ENCODE measurements around the gene GPX3.

GPX3 gene

GRCh38 chr5:151022511-151023018, 2.2 kb downstream of the GPX3 start:
- POLR2A ChIA-PET = no interaction called here
- DNase-seq (ENCODE audit: extremely low spot score) = no peak
- CTCF ChIA-PET = interaction anchor here (0.6 kb wide), 1 partner anchor 206 kb away, joined by 5 read pairs; no protein-coding TSS in a partner anchor
- TF ChIP-seq FOXK2 (IDR thresholded peaks at IDR 0.05) (no peak), SP1 (IDR thresholded peaks at IDR 0.05) (no peak), L3MBTL2 (conservative IDR thresholded peaks at IDR 0.05) (no peak), NFRKB (IDR thresholded peaks at IDR 0.05) (no peak), FOXA1 (IDR thresholded peaks at IDR 0.05) (no peak), ARNT (IDR thresholded peaks at IDR 0.05) (no peak), TARDBP (IDR thresholded peaks at IDR 0.05) (no peak), PKNOX1 (IDR thresholded peaks at IDR 0.05) (no peak), BHLHE40 (IDR thresholded peaks at IDR 0.05; ENCODE audit: borderline replicate concordance) (no peak)

- CTCF ChIA-PET = no interaction called here
- TF ChIP-seq FOXK2 (IDR thresholded peaks at IDR 0.05) (no peak), SUZ12 (IDR thresholded peaks at IDR 0.05) (no peak), NFRKB (IDR thresholded peaks at IDR 0.05) (no peak), L3MBTL2 (conservative IDR thresholded peaks at IDR 0.05) (no peak), TARDBP (IDR thresholded peaks at IDR 0.05) (no peak), FOXM1 (IDR thresholded peaks at IDR 0.05; ENCODE audit: borderline replicate concordance) (no peak), PKNOX1 (IDR thresholded peaks at IDR 0.05) (no peak), SP1 (IDR thresholded peaks at IDR 0.05) (no peak), ELF4 (IDR thresholded peaks at IDR 0.05) (no peak), LEF1 (IDR thresholded peaks at IDR 0.05; ENCODE audit: borderline replicate concordance) (no peak), BHLHE40 (IDR thresholded peaks at IDR 0.05; ENCODE audit: borderline replicate concordance) (no peak), ARNT (IDR thresholded peaks at IDR 0.05) (no peak), ZNF384 (IDR thresholded peaks at IDR 0.05) (no peak), CTBP1 (IDR thresholded peaks at IDR 0.05; ENCODE audit: borderline replicate concordance) (no peak), FOXA1 (IDR thresholded peaks at IDR 0.05) (no peak), HDGF (IDR thresholded peaks at IDR 0.05; ENCODE audit: borderline replicate concordance) (no peak)
- DNase-seq (ENCODE audit: extremely low spot score) = no peak
- POLR2A ChIA-PET = no interaction called here
Measured at GRCh38 chr5:151023047-151023615, 2.7 kb downstream of the GPX3 start.

- DNase-seq (ENCODE audit: extremely low spot score) = no peak
- ChIA-PET CTCF (no interaction called here), POLR2A (no interaction called here)
- TF ChIP-seq TARDBP (IDR thresholded peaks at IDR 0.05) = no peak
- TF ChIP-seq PKNOX1 (IDR thresholded peaks at IDR 0.05) = no peak
- no peak for TF ChIP-seq SUZ12 (IDR thresholded peaks at IDR 0.05)
- TF ChIP-seq LEF1 (IDR thresholded peaks at IDR 0.05; ENCODE audit: borderline replicate concordance) = no peak
- TF ChIP-seq HDGF (IDR thresholded peaks at IDR 0.05; ENCODE audit: borderline replicate concordance) = no peak
- no peak for TF ChIP-seq ZNF384 (IDR thresholded peaks at IDR 0.05)
- TF ChIP-seq ELF4 (IDR thresholded peaks at IDR 0.05) = no peak
- TF ChIP-seq ARNT (IDR thresholded peaks at IDR 0.05) = no peak
Measured at GRCh38 chr5:151023651-151024050, 3.3 kb downstream of the GPX3 start.

- POLR2A ChIA-PET = no interaction called here
- CTCF ChIA-PET = interaction anchor here (1.0 kb wide), 1 partner anchor 24 kb away, joined by 3 read pairs; no protein-coding TSS in a partner anchor
- no peak for DNase-seq (ENCODE audit: extremely low spot score)
- no peak for TF ChIP-seq ARNT (IDR thresholded peaks at IDR 0.05)
- TF ChIP-seq NFRKB (IDR thresholded peaks at IDR 0.05) = no peak
- TF ChIP-seq TARDBP (IDR thresholded peaks at IDR 0.05) = no peak
- no peak for TF ChIP-seq SUZ12 (IDR thresholded peaks at IDR 0.05)
- no peak for TF ChIP-seq PKNOX1 (IDR thresholded peaks at IDR 0.05)
- TF ChIP-seq FOXM1 (IDR thresholded peaks at IDR 0.05; ENCODE audit: borderline replicate concordance) = no peak
- no peak for TF ChIP-seq FOXK2 (IDR thresholded peaks at IDR 0.05)
- TF ChIP-seq SP1 (IDR thresholded peaks at IDR 0.05) = no peak
- no peak for TF ChIP-seq L3MBTL2 (conservative IDR thresholded peaks at IDR 0.05)
- TF ChIP-seq FOXA1 (IDR thresholded peaks at IDR 0.05) = no peak
- no peak for TF ChIP-seq ELF4 (IDR thresholded peaks at IDR 0.05)
- no peak for TF ChIP-seq HDGF (IDR thresholded peaks at IDR 0.05; ENCODE audit: borderline replicate concordance)
- no peak for TF ChIP-seq LEF1 (IDR thresholded peaks at IDR 0.05; ENCODE audit: borderline replicate concordance)
- no peak for TF ChIP-seq CTBP1 (IDR thresholded peaks at IDR 0.05; ENCODE audit: borderline replicate concordance)
- TF ChIP-seq ZNF384 (IDR thresholded peaks at IDR 0.05) = no peak
- TF ChIP-seq BHLHE40 (IDR thresholded peaks at IDR 0.05; ENCODE audit: borderline replicate concordance) = no peak
Measured at GRCh38 chr5:151024440-151025249, 4.3 kb downstream of the GPX3 start.

GRCh38 chr5:151025250-151025606, 4.8 kb downstream of the GPX3 start:
- CTCF ChIA-PET = interaction anchor here (1.0 kb wide), 1 partner anchor 23 kb away, joined by 3 read pairs; no protein-coding TSS in a partner anchor
- POLR2A ChIA-PET = no interaction called here
- TF ChIP-seq FOXA1 (IDR thresholded peaks at IDR 0.05) (no peak), ELF4 (IDR thresholded peaks at IDR 0.05) (no peak), ZNF384 (IDR thresholded peaks at IDR 0.05) (no peak), SP1 (IDR thresholded peaks at IDR 0.05) (no peak)

More at GRCh38 chr5:151025250-151025606, 4.8 kb downstream of the GPX3 start:
- DNase-seq (ENCODE audit: extremely low spot score) = no peak
